Upper lobe of left lung (tissue), 4 donors: Measurements from ENCODE around the gene CRB3.

ENCODE experiments used
- CTCF ChIP-seq, 6 experiments: fragments of 450-650 bp in 4 of 6; fragments of 200-600 bp in 2 of 6; sonication (generic) in 2 of 6; IDR thresholded peaks; one replicate each; pipeline ENCODE4 v1.5.1; 2016 to 2019; ENCODE audit warnings: antibody characterized with exemption in 6 of 6
- EP300 ChIP-seq, 4 donors: sonication (generic); formaldehyde crosslinking; IDR thresholded peaks; one replicate each; pipeline ENCODE4 v1.5.1; 2017; ENCODE audit warnings: antibody characterized with exemption in 4 of 4, control low read depth in 2 of 4
- POLR2AphosphoS5 ChIP-seq, 2 donors: sonication (generic); formaldehyde crosslinking; IDR thresholded peaks; one replicate each; pipeline ENCODE4 v1.5.1; 2017; ENCODE audit warnings: antibody characterized with exemption in 2 of 2

- TF ChIP-seq POLR2AphosphoS5 (IDR thresholded peaks at IDR 0.05) (no peak), CTCF (IDR thresholded peaks at IDR 0.05) (no peak), EP300 (IDR thresholded peaks at IDR 0.05) (no peak)
Observed at GRCh38 chr19:6490134-6490533, 26.1 kb downstream of the CRB3 start.
